Stimulated activated CD4-positive, alpha-beta T cell treated with anti-CD3 and anti-CD28 coated beads, Interleukin-15, amount 100 ng/mL, for 24 hours (primary cell): Measurements from ENCODE around the gene DHFR2.
A peak's percentile ranks its signal among the peaks of the same experiment; 100 is the strongest.
"Not testable (repeated sequence)": the region's sequence is repeated elsewhere in the genome, so short reads cannot be mapped to it uniquely, and the experiment has no call there.

Experiments used
- DNase-seq: peaks from one replicate; pipeline ENCODE4 v3.0.0-alpha.2; 2020

DHFR2 gene

DNA sequence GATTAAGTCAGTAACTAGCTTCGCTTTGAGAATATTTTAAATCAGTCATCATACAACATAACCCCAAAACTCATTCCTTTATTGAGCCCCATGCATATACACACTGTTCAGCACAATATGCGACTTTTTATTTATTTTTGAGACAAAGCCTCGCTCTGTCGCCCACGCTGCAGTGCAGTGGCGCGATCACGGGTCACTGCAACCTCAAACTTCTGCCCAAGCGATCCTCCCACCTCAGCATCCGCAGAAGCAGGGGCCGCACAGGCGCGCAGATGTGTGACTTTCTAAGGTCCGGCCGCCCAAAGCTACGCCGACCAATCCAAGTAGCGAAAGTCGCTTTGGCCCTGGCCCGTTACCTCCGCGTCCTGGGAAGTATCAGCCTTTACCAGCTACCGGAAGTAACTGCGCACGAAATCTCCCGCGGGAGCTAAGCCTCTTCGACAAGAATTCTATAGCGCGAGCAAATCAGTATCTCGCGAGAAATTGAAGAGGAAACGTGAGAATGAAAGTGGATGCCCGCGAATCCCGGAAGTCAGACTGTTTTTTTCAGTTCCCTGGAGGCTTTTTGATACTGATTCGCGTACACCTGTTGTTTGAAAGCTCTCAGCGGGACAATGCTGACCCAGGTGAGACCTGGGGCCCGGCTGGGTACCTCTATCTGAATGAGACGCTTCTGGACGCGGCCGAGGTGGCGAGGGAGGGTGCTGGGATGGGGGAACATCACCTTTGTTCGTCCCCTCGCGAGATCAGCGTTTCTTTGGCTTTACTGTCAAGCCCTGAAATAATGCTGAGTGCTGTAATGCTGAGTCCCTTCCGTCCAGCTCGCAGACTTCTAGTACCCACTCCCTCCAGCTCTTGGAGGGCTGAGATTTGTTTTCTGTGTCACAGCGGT, at the start of gene DHFR2, which contains the start of gene NSUN3:
DHFR2 (minus strand) TSS at position 404 of the 892 bp plus-strand sequence. CDS start 1,405 bp downstream, outside the sequence.
NSUN3 (plus strand) TSS at position 549 of the 892 bp plus-strand sequence; CDS start at position 615, 66 bp downstream.
- DNase-seq: peak; percentile 86

DNA sequence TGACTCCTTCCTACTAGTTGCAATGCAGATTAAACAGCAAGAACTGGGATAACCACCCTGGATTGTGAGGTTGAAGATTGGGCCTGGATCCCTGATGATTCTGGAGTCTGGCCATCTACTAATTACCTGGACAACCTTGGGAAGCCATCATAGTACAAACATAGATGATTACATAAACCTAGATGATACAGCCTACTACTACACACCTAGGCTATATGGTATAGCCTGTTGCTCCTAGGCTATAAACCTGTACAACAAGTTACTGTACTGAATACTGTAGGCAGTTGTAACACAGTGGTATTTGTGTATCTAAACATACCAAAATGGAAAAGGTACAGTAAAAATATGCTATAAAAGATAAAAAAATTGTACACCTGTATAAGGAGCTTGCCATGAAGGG, 48.1 kb upstream of the DHFR2 start:
- no peak for DNase-seq

DNA sequence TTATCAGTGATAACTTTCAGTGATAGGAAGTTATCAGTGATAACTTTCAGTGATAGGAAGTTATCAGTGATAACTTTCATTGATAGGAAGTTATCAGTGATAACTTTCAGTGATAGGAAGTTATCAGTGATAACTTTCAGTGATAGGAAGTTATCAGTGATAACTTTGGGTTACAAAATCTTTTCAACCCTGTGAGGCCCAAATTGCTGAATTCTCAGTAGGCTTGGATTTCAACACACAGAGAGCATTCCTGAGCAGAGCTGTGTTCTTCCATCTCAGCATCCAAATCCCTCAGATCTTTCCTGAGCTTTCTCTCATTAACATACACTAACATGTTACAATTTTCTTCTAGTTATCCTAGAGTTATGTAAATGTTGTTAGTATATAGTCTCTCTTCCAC, 47.5 kb upstream of the DHFR2 start:
- DNase-seq: not testable (repeated sequence)

DNA sequence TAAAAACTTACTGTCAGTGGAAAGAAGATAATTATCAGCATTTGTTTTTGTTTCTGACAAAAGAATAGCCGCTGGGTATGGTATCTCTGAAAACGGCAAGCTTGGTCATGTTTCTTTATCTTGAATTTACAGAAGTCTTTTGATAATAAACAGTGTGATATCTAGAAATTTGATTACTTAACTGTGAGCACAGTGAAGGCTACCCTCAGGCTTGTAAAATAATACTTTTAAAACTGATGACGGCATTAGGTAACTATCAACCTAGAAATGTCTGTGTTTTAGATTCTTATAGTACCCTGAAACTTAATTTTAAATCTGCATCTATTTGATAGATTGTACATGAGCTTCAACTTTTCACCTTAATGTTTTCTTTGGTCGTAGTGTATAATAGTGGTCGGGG, 43.6 kb upstream of the DHFR2 start:
- no peak for DNase-seq

DNA sequence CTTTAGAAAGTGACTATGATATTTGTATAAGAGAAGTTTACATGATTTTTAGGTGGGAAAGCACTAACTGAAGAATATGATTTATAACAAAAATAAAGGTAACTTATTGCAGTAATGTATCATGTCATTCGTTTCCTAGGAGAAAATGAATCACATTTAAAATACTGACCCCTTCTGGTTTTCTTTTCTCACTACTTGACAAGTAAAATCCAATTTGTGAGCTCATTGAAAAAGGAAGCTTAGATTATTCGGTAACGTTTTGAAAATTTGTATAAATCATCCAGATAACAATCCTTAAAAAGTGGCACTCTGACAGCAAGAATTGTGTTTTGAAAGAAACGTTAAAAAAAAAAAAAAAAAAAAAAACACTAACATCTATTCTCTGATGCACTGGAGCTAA, 39.1 kb upstream of the DHFR2 start:
- DNase-seq: no peak

DNA sequence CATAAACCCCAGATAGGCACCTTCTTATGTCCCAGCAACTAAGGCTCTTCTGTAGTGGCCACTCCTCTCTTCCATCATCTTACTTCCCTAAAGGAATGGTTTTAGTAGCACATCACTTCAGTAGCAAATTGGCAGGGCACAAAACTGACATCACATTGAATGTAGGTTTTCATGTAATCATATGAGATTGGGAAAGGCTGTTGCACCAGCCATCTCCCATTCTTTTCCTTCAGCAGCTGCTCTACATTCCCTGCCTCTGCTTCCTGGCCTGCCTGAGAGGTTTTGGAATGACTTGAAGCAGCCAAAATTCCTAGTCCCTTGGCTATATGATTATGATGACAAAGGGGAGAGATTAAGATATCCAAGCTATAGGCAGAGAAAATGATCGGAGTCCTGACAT, 36.6 kb upstream of the DHFR2 start:
- no peak for DNase-seq

DNA sequence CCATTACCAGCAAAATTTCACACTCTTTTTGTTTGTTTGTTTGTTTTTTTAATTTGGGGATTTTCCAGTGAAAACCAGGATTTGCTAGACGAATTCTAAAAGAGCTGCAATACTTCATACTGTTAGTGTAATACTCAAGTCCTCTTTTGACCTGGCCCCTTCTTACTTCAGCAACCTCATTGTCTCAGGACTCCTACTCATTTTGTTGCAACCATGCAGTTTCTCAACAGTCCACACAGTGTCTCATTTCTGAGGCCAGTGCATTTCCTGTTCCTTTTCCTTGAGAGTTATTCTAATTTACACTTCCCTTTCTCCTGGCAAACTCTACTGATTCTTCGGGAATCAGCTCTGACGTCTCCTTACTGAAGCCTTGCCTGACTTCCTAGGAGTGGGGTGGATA, 35.7 kb upstream of the DHFR2 start:
- no peak for DNase-seq

DNA sequence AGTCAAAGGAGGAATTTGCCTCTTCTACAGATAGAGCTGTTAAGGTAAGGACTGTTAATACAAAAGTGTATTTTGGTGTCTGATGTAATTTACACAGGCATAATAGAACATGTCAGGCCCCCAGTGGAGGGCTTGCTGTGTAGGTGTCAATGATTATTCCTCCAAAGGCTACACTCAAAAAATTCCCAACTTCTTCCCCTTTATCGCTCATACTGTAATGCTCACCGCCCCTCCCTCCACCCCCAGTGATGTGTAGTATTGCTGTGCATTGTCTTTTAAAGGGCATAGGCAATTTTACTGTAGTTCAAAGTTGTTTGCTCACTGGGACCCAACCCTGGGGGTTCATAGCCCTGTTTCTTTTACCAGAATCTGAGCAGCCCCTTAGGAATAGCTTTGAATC, 32.4 kb upstream of the DHFR2 start:
- no peak for DNase-seq

DNA sequence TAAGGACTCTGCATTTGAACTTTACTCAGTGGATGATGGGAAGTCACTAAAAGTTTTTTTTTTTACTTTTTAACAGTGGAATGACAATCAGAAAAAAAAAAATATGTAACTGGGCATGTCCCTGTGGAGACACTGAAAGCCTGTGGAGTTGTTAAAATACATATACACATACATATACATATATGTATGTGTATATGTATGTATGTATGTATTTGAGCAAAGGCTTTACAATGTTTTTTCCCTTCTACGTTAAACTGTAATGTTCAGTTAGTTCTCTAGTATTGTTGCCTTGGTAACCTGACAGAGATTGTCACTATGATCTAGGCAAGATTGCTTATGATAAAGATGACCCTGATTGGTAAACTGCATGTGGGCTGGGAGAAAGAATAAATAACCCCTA, 30.4 kb upstream of the DHFR2 start:
- DNase-seq: no peak

DNA sequence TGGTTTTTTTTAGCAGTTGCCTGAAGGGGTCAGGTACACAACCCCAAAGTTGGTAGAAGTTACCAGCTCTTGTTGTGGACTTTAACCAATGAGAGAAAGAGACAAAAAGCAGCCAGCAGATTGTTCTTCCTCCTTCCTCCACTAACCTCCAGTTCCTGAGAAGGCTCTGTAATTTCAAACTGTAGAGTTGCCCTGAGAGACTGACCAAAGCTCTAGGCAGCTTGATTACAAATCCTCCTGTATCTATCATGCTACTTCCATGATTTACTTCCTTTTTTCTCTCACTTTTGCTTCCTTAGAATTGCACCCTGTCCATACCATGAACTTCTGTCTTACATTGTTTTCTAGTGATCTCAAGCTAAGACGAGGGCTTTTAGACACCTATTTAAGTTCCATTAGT, 29.4 kb upstream of the DHFR2 start:
- DNase-seq: no peak

DNA sequence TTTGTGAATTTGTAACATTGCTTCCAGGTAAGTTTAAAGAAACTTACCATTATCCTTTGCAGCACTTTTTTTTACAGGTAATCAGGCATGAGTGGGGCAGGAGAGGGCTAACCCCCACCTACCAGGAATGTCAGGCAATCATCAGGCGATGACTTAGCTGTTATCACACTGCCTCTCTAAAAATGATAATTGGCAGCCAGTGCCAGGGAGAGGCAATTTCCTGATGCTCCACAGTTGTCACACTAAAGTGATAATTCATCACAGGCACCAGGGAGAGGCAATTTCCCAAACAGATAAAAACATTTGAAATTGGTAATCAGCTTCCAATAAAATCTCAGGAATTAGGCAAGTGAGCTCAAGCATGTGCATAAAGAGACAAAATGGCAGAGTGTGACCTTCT, 26.4 kb upstream of the DHFR2 start:
- no peak for DNase-seq

DNA sequence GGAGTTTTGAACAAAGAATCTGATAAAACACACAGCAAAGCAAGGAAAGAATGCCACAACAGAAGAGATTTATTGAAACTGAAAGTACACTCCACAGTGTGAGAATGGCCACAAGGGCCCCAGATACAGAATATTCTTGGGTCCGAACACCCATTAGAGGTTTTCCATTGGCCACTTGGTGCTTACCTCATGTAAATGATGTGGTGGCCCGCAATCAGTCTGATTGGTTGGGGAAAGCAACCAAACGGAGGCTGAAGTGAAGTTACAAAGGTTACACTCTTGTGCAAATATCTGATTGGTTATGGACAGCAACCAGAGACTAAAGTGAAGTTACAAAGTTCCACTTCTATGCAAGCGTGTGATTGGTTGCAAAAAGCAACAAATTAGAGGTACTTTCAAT, 20.5 kb upstream of the DHFR2 start:
- DNase-seq: no peak

DNA sequence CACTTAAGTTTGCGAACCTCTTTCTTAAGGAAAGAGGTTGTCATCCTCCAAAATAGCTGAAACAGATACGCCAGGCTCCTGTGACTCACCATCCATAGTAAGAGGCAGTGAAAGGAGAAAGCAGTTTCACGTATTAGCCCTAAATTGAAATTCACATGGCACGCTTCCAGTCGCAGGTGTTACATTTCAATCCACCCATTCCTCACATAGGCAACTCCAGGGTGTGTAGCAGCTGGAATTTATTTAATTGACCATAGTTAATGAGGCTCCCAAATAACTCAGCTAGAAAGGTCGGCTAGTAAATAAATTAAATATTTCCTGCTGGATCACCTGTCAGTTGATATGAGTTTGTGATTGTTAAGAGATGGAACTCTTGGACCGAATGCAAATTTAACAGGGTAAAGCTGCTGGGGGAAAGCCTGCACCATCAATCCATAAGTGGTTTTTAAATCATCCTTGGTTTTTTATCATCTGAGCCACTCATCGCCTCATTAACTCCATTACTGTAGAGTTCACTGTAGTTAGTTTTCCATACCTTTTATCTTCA, 19.7 kb upstream of the DHFR2 start:
- no peak for DNase-seq

DNA sequence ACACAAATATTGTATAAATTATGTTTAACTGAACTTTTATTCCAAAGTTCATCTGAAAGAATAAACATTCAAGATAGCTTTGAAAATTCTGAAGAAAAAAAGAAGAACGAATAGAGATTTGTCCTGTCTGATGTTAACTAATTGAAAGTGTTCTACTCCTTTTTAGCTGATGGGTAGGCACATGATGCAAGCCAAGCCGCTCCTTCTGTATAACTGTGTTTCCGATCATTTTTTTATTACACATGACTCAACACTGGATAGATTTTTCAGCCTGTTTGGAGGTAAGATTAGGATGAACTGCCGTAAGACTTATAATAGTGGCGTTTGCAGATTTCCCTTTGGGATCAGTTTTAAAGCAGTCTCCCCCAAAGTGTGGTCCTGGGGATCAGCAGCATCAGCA, 19.2 kb upstream of the DHFR2 start:
- DNase-seq: no peak

DNA sequence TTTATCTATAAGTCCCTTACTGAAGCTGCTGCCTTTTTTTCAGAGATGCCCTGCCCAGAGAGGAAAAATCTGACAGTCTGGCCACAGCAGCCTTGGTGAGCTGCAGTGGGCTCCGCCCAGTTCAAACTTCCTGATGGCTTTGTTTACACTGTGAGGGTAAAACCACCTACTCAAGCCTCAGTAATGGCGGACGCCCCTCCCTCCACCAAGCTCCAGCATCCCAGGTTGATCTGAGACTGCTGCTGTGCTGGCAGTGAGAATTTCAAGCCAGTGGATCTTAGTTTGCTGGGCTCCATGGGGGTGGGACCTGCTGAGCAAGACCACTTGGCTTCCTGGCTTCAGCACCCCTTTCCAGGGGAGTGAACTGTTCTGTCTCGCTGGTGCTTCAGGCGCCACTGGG, 17.8 kb upstream of the DHFR2 start:
- DNase-seq: not testable (repeated sequence)

DNA sequence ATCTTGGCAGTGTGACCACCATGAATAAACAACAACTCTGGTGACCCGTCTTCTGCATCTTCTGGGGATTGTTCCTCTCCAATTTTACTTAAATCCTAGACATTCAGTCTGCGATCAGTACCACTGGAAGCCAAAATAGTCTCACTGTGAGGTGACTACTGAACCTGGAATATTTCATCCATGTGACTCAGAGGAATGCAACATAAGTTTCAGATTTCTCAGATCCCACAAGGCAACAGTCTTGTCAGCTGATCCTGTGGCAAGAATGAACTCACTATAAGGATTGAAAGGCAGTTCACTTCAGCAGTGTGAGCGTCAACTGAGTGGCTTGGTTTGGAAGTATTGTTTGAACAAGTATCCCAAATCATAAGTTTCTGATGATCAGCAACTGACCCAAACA, 13.3 kb upstream of the DHFR2 start:
- no peak for DNase-seq

DNA sequence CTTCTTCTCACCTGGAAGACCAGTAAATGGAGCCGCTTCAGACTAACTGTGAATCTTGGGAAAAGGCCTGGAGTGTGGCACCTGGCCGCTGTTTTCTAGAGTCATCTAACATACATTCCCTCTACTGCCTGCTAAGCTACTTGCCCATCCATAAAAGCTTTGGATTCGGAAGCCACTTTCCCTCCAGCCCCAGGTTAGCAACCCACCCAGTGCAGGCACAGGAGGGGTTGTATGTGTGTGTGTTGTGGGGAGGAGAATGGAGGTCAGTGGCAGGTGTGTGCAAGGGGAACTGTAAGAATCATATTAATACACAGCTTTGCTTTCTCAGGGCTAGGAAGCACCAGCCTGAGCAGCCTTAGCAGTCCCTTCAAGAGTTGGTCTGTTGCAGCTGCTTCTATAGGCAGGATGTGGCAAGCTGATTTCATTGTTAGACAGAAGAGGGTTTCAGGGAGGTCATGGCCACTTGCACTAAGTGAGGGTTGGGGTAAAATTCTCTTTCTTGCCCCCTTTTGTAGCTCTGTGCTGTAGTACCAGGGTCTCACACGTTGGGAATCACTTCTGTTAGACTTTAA, 9.1 kb upstream of the DHFR2 start:
- no peak for DNase-seq

DNA sequence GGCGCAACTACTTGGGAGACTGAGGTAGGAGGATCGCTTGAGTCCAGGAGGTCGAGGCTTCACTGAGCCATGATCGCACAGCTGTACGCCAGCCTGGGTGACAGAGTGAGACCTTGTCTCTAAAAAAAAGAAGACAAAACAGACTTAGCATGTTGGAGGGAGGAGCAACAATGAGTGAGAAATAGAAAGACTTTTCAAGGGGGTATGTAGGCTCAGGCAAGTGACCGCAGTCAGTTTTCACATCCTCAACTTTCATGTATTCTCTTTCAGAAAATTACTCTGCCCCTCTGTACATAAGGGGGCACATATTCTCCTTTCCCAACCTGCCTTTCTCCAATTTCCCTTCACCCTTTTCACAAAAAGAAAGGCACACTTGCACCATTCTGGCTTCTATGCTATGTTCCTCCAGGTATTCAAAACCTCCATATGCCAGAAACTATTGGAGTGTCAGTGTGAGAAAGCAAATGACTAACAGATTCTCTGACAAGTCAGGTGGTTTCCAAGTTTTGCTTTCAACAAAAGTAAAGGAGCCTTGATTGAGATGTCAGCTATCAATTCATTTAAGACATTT, 7.7 kb upstream of the DHFR2 start:
- DNase-seq: no peak

DNA sequence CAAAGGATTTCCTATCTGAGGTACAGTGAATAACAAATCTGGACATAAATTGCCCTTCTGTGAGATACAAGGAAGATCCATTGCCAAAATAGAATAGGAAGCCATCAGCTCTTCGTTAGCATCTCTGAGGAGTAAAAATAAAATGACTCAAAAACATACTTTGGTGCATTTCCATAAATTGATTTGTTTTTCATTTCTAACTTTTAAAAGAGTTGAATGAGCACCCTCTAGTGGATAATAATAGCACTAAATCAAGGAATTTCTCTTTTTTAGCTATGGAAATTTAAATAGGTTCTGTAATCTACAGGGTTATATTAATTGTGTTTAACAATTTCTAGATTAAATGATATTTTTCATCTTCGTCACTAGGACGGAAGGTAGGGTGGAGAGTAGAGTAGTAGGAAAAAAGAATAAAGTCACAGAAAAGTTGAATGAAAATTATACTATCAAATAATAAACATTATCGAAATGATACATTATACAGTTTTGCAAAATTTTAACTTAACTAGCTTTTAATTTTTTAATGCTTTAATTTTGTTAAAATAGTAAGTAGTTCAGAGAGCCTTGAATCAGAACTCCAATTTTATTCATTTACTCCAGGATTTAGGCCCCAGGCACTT, 6.6 kb upstream of the DHFR2 start:
- no peak for DNase-seq

DNA sequence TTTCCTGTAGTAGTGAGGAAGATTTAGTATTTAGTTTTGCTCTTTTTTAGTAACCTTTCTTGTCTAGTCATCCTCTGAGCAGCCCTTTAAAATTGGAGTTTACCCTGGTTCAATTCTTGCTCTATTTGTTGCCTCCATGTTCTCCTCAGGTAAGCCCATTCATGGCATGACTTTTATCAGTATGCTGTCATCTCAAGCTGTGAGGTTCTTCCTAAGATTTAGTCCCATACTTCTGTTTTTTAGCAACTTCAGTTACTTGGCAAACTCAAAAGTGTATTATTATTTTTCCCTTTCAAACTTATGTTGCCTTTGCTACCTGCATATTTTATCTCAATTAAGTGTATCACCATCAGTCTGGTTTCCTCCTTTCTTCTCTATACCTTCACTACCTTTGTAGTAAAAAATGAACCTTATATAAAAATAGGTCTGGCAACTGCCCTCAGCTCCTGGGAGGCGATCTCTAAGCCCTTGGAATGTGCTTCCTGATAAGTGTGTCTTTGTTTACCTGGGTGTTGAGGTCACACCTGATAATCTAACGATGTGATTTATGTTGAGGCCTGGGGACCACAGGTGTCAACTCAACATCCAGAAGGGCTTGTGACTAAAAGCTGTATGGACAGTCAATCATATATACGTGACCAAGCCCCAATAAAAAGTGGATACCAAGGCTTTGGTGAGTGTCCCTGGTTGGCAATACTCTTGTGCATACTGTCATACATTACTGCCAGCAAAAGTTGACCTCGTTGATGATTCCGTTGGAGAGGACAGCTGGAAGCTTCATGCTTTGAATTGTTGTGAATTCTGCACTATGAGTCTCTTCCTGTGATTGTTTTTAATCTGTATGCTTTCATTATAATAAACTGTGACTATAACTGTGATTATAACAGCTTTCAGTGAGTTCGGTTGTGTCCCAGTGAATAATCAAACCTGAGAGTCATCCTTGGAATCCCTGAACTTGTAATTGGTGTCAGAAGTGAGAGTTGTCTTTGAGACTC, 4.1 kb upstream of the DHFR2 start:
- no peak for DNase-seq

DNA sequence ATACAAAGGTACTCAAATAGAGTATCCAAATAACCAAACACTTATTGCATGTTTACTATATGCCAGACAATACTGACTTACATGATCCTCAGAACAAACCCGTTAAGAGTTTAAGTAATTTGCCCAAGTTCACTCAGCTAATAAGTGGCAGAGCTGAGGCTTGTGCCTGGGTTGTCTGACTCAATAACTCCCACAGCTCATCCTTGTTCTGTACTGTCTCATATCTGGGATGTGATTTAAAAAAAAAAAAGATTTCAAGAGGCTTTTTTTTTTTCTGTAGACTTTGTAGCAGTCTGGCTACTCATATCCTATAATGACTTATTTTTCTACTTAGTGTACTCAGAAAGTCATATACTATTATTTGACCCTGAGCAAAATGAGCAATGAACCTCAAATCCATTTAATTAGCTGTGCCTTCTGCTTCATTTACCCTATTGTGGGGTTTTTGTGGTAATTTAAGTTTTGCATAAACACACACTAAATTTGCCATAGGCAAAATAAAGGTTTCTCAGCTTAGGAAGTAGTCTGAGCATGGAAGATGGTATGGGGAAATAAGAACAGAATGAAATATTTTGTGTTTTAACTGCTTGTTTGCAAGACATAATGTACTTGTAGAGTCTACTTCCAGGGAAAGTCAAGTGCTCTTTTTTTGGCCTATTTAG, 3.2 kb upstream of the DHFR2 start:
- no peak for DNase-seq

DNA sequence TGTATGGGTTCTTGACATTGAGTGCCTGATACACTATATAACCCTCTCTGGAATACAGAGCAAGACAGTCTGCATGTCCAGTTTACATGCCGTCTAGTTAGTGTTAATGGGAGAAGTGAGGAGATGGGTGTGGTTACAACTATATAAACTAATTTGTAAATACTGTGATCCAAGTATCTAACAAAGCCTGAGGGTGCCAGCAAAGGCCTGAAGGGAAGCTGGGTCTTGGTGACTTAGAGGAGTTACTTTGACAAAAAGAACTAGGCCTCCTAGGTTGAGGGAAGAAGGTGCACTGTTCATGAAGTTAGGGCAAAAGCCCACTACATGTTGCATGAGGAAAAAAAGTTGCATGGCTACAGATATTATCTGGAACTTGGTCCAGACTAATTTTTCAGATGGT, 2.4 kb upstream of the DHFR2 start:
- DNase-seq: no peak
